Measurements from ENCODE around the gene STX5. TPM values are rescaled to one million over a fixed set of nuclear protein-coding genes. Genes with fewer than 3 reads are reported as not detected.
A peak's percentile ranks its signal among the peaks of the same experiment; 100 is the strongest.
"Not testable (repeated sequence)": the region's sequence is repeated elsewhere in the genome, so short reads cannot be mapped to it uniquely, and the experiment has no call there.

The STX5 gene
- total RNA-seq, 1 donor from 2014 or later, result 55.8 TPM

DNA sequence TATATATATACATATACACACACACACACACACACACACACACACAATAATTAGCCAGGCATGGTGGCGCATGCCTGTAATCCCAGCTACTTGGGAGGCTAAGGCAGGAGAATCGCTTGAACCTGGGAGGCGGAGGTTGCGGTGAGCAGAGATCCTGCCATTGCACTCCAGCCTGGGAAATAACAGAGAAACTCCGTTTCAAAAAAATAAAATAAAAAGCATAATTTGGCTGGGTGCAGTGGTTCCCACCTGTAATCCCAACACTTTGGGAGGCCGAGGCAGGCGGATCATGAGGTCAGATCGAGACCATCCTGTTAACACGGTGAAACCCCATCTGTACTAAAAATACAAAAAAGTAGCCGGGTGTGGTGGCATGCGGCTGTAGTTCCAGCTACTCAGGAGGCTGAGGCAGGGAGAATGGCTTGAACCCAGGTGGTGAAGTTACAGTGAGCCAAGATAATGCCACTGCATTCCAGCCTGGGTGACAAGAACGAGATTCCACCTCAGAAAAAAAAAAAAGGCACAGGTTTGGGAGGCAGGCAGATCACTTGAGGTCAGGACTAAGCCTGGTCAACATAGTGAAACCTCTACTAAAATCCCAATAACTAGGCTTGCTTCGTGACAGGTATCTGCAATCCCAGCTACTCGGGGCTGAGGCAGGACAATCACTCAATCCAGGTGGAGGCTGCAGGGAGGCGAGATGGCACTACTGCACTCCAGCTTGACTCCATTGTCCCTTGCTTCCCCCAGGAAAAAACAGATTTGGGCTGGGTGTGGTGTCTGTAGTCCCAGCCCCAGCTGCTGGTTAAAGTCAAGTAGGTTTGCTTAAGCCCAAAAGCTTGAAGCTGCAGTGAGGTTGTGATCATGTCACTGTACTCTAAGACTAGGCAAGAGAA is 19.3 kb upstream of the STX5 start:
- Mint-ChIP-seq H3K9me3 (no peaks in the 10 kb centered on the region), H3K27me3 (ENCODE audit: low read depth) (no peaks in the 10 kb centered on the region), H3K4me3 (no peak overlapping the region), H3K27ac (peak overlapping the region; percentile 66), H3K4me1 (peaks cover 36% of the 10 kb centered on the region), H3K36me3 (peaks cover 24% of the 10 kb centered on the region)
- TF ChIP-seq CTCF (IDR thresholded peaks at IDR 0.05; ENCODE audit: unreplicated experiment), result no peak
- DNase-seq (ENCODE audit: low spot score in 2 of 2, unreplicated experiment in 2 of 2), result no peak

DNA sequence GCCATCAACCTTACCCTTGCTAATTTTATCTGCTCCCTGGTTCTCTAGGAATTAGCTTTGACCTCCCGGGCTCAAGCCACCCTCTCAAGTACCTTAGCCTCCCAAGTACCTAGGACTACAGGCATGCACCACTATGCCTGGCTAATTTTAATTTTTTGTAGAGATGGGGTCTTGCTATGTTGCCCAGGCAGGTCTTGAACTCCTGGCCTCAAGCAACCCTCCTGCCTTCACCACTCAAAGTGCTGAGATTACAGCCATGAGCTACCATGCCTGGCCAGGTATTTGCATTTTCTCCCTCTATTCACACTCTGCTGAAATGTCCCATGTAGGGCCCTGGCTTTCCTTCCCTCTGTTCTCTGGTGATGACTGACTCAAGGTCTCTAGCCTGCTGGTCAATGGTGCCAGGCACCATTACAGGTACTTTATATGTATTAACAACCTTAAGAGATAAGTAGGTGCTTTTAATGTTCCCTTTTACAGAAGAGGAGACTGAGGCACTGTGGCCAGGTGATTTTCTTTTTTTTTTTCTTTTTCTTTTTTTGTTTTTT is 16.0 kb upstream of the STX5 start:
- TF ChIP-seq CTCF (IDR thresholded peaks at IDR 0.05; ENCODE audit: unreplicated experiment), result no peak

GRCh38 chr11:62846177-62846576 is 14.3 kb upstream of the STX5 start:
- DNase-seq (ENCODE audit: low spot score in 2 of 2, unreplicated experiment in 2 of 2), result no peak
- Mint-ChIP-seq H3K27me3 (ENCODE audit: low read depth) (no peaks in the 10 kb centered on the region), H3K4me1 (peaks cover 5% of the 10 kb centered on the region), H3K4me3 (no peak overlapping the region), H3K36me3 (no peaks in the 10 kb centered on the region), H3K9me3 (no peaks in the 10 kb centered on the region), H3K27ac (no peak overlapping the region)
- TF ChIP-seq CTCF (IDR thresholded peaks at IDR 0.05; ENCODE audit: unreplicated experiment), result no peak

More for the DNA sequence above, 16.0 kb upstream of the STX5 start:
- no peak overlapping the region for H3K27ac Mint-ChIP-seq
- no peaks in the 10 kb centered on the region for H3K27me3 Mint-ChIP-seq (ENCODE audit: low read depth)
- DNase-seq (ENCODE audit: low spot score in 2 of 2, unreplicated experiment in 2 of 2), result no peak
- H3K9me3 Mint-ChIP-seq, result no peaks in the 10 kb centered on the region
- no peak overlapping the region for H3K4me3 Mint-ChIP-seq
- peaks cover 14% of the 10 kb centered on the region for H3K4me1 Mint-ChIP-seq
- peaks cover 7% of the 10 kb centered on the region for H3K36me3 Mint-ChIP-seq

DNA sequence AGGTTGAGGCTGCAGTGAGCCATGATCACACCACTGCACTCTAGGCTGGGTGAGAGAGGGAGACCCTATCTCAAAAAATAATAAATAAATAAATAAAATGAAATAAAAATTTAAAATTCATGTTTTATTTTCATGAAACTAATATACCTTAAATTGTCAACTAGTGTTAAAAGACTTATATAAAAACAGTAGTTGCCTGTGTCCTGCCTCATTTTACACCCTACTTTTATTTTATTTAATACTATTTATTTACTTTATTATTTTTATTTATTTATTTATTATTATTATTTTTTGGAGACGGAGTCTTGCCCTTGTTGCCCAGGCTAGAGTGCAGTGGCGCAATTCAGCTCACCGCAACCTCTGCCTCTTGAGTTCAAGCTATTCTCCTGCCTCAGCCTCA is 12.3 kb upstream of the STX5 start:
- H3K36me3 Mint-ChIP-seq, result no peaks in the 10 kb centered on the region
- no peak for TF ChIP-seq CTCF (IDR thresholded peaks at IDR 0.05; ENCODE audit: unreplicated experiment)
- H3K4me1 Mint-ChIP-seq, result peaks cover 12% of the 10 kb centered on the region
- no peak overlapping the region for H3K27ac Mint-ChIP-seq
- no peak for DNase-seq (ENCODE audit: low spot score in 2 of 2, unreplicated experiment in 2 of 2)
- no peak overlapping the region for H3K4me3 Mint-ChIP-seq
- H3K27me3 Mint-ChIP-seq (ENCODE audit: low read depth), result no peaks in the 10 kb centered on the region
- no peaks in the 10 kb centered on the region for H3K9me3 Mint-ChIP-seq

GRCh38 chr11:62843466-62843865 is 11.6 kb upstream of the STX5 start:
- Mint-ChIP-seq H3K4me1 (peaks cover 16% of the 10 kb centered on the region), H3K9me3 (no peaks in the 10 kb centered on the region), H3K4me3 (no peak overlapping the region), H3K36me3 (no peaks in the 10 kb centered on the region), H3K27me3 (ENCODE audit: low read depth) (no peaks in the 10 kb centered on the region), H3K27ac (no peak overlapping the region)
- DNase-seq (ENCODE audit: low spot score in 2 of 2, unreplicated experiment in 2 of 2), result no peak
- no peak for TF ChIP-seq CTCF (IDR thresholded peaks at IDR 0.05; ENCODE audit: unreplicated experiment)

GRCh38 chr11:62842891-62843290 is 11.0 kb upstream of the STX5 start:
- H3K9me3 Mint-ChIP-seq; DNase-seq (ENCODE audit: low spot score in 2 of 2, unreplicated experiment in 2 of 2); H3K36me3 Mint-ChIP-seq; H3K27me3 Mint-ChIP-seq (ENCODE audit: low read depth); H3K27ac Mint-ChIP-seq; H3K4me3 Mint-ChIP-seq: not testable (repeated sequence)
- H3K4me1 Mint-ChIP-seq, result peaks cover 16% of the 10 kb centered on the region

All from mesothelial cell of epicardium (in vitro differentiated cells).